ENCODE results near the gene RHO.

The RHO gene

GRCh38 chr3:129549805-129550204, 21.4 kb downstream of the RHO start:
- H3K9me3 ChIP-seq (replicated peaks; ENCODE audit: insufficient read depth, low read length), result no peaks in the 10 kb centered on the region
- no peaks in the 10 kb centered on the region for H3K36me3 ChIP-seq (replicated peaks; ENCODE audit: insufficient read depth, low read length)
- H3K79me2 ChIP-seq (ENCODE audit: low read length), result no peaks in the 10 kb centered on the region
- H3K9ac ChIP-seq (ENCODE audit: low read length), result no peak overlapping the region
- H3K4me3 ChIP-seq (ENCODE audit: low read length), result no peak overlapping the region
- no peak overlapping the region for H3K27ac ChIP-seq (ENCODE audit: low read length)
- TF ChIP-seq CTCF (IDR thresholded peaks at IDR 0.05; ENCODE audit: low read length) (no peak), EZH2phosphoT487 (IDR thresholded peaks at IDR 0.05; ENCODE audit: low read length) (no peak), EZH2 (optimal IDR thresholded peaks at IDR 0.05; ENCODE audit: low read depth, low read length) (no peak)
- H3F3A ChIP-seq (ENCODE audit: insufficient read depth, low read length), result no peaks in the 10 kb centered on the region
- no peak overlapping the region for H2AFZ ChIP-seq (ENCODE audit: low read length)
- no peak overlapping the region for H3K4me2 ChIP-seq (ENCODE audit: low read depth, low read length)
- H3K9me2 ChIP-seq (replicated peaks; ENCODE audit: insufficient read depth, low read length), result no peaks in the 10 kb centered on the region
- H4K20me1 ChIP-seq (ENCODE audit: insufficient read depth, low read length), result no peaks in the 10 kb centered on the region
- H3K27me3 ChIP-seq (replicated peaks; ENCODE audit: insufficient read depth, low read length), result no peaks in the 10 kb centered on the region
- DNase-seq, result no peak
- H3K4me1 ChIP-seq (ENCODE audit: low read length), result no peaks in the 10 kb centered on the region

GRCh38 chr3:129552287-129553050, 24.0 kb downstream of the RHO start:
- Histone ChIP-seq H3F3A (ENCODE audit: insufficient read depth, low read length) (no peaks in the 10 kb centered on the region), H3K9me2 (replicated peaks; ENCODE audit: insufficient read depth, low read length) (no peaks in the 10 kb centered on the region), H3K9ac (ENCODE audit: low read length) (no peak overlapping the region), H3K4me2 (ENCODE audit: low read depth, low read length) (no peak overlapping the region), H3K4me1 (ENCODE audit: low read length) (no peaks in the 10 kb centered on the region), H2AFZ (ENCODE audit: low read length) (no peak overlapping the region), H3K79me2 (ENCODE audit: low read length) (no peaks in the 10 kb centered on the region), H3K4me3 (ENCODE audit: low read length) (no peak overlapping the region), H3K36me3 (replicated peaks; ENCODE audit: insufficient read depth, low read length) (no peaks in the 10 kb centered on the region), H4K20me1 (ENCODE audit: insufficient read depth, low read length) (no peaks in the 10 kb centered on the region), H3K27ac (ENCODE audit: low read length) (no peak overlapping the region), H3K9me3 (replicated peaks; ENCODE audit: insufficient read depth, low read length) (no peaks in the 10 kb centered on the region), H3K27me3 (replicated peaks; ENCODE audit: insufficient read depth, low read length) (no peaks in the 10 kb centered on the region)
- no peak for DNase-seq
- TF ChIP-seq EZH2 (optimal IDR thresholded peaks at IDR 0.05; ENCODE audit: low read depth, low read length), result no peak
- TF ChIP-seq EZH2phosphoT487 (IDR thresholded peaks at IDR 0.05; ENCODE audit: low read length), result no peak
- no peak for TF ChIP-seq CTCF (IDR thresholded peaks at IDR 0.05; ENCODE audit: low read length)

GRCh38 chr3:129553171-129553570, 24.7 kb downstream of the RHO start:
- no peak for DNase-seq
- Histone ChIP-seq H3K4me2 (ENCODE audit: low read depth, low read length) (no peak overlapping the region), H3K27ac (ENCODE audit: low read length) (no peak overlapping the region), H4K20me1 (ENCODE audit: insufficient read depth, low read length) (no peaks in the 10 kb centered on the region), H3K9me3 (replicated peaks; ENCODE audit: insufficient read depth, low read length) (no peaks in the 10 kb centered on the region), H3K4me3 (ENCODE audit: low read length) (no peak overlapping the region), H3K36me3 (replicated peaks; ENCODE audit: insufficient read depth, low read length) (no peaks in the 10 kb centered on the region), H2AFZ (ENCODE audit: low read length) (no peak overlapping the region), H3K9ac (ENCODE audit: low read length) (no peak overlapping the region), H3K27me3 (replicated peaks; ENCODE audit: insufficient read depth, low read length) (no peaks in the 10 kb centered on the region), H3K9me2 (replicated peaks; ENCODE audit: insufficient read depth, low read length) (no peaks in the 10 kb centered on the region), H3K4me1 (ENCODE audit: low read length) (no peaks in the 10 kb centered on the region), H3F3A (ENCODE audit: insufficient read depth, low read length) (no peaks in the 10 kb centered on the region), H3K79me2 (ENCODE audit: low read length) (no peaks in the 10 kb centered on the region)
- TF ChIP-seq EZH2 (optimal IDR thresholded peaks at IDR 0.05; ENCODE audit: low read depth, low read length) (no peak), EZH2phosphoT487 (IDR thresholded peaks at IDR 0.05; ENCODE audit: low read length) (no peak), CTCF (IDR thresholded peaks at IDR 0.05; ENCODE audit: low read length) (no peak)

All from MM.1S (cell line).